GM18951 (cell line): ENCODE measurements around the gene YPEL1.
"Not testable (repeated sequence)": the region's sequence is repeated elsewhere in the genome, so short reads cannot be mapped to it uniquely, and the experiment has no call there.

Experiments used
- POLR2A ChIP-seq: IDR thresholded peaks from 4 replicates; pipeline ENCODE4 v1.6.1; 2011; ENCODE audit warnings: mild to moderate bottlenecking; ENCODE audit not compliant: insufficient read length, insufficient read depth; ENCODE audit errors: extremely low read depth
- in situ Hi-C: fragments of 300-500 bp; cut with MboI; formaldehyde crosslinking; loops from one replicate; pipeline ENCODE4 v1.12.0; 2022; ENCODE audit warnings: low sequenced_read_pairs, mixed read lengths, inconsistent platforms; ENCODE audit not compliant: unreplicated experiment

Gene YPEL1

DNA sequence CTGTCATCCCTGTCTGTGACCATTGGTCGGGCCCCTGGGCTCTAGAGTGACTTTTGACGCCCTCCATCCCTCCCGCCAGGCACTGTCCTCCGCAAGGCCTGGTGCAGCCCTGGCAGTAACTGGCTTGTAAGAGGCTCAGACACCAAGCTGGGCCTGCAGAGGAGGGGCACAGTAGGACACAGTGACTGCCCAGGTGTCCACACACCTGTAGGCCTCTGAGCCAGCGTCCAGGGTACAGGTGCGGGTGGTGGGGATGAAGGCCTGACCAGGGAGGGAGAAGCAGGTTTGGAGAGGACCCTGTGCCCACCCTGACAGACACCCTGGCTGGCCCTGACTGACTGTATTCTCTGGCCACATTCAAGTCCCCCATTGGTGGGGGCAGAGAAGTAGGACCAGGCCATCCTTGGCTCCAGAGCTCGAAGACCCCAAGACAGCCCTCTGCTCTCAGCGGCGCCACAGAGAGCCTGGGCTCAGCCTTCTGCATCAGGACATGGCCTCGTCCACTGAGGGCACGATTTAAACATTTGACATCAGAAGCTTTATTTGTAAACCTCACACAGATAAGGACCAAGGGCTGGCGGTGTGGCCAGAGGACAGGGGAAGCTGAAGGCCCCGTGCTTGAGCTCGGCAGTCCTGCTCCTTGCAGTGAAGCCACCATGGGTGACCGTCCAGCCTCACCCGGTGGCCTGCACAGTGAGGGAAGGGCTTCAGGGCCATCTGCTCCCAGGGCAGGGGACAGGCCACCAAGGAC, 38.4 kb downstream of the YPEL1 start:
- in situ Hi-C loops: no loop called here
- TF ChIP-seq POLR2A: no peak

DNA sequence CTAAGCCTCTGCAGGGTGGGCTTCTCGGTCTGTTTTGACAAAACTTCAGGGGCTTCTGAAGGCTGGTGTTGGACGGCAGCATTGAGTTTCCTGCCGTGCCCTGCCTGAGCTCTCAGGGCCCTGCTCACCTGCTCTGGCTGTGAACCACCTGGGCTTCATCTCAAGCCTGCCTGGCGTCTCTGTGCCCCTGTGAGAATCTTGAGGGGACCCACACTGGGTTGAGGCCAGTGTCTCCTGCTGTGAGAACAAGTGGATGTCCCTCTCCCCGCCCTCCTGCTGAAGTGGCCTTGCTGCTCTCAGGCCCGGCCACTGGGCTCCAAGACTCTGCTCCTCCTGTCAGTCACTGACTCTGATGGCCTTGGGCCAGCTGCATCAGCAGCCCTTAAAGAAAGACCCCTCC, 39.5 kb downstream of the YPEL1 start:
- TF ChIP-seq POLR2A: no peak
- in situ Hi-C loops: no loop called here

DNA sequence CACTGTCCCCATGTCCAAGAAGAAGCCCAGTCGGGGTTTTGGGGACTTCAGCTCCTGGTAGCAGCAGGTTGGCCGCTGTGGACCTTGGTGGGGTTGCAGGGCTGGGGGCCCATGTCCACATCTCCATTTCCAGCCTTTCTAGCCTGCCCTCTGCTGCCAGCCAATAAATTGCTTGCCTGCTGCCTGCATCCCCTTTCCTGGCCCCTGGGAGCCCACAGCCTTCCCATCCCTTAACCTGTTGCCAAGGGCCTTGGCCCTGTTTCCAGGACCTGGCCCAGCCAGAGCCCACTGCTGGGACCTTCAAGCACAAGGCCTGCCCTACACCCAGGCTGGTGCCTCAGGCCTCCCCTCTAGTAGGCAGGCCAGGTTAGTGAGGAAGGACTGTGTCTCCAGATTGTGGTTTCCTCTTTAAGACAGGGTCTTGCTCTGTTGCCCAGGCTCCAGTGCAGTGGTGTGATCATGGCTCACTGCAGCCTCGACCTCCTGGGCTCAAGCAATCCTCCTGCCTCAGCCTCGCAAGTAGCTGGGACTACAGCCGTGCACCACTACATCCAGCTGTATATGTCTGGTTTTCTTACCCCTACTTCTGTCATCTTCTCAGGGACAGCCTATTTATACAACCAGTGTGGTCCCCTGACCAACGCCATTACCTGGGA, 40.0 kb downstream of the YPEL1 start:
- in situ Hi-C loops: no loop called here
- no peak for TF ChIP-seq POLR2A

DNA sequence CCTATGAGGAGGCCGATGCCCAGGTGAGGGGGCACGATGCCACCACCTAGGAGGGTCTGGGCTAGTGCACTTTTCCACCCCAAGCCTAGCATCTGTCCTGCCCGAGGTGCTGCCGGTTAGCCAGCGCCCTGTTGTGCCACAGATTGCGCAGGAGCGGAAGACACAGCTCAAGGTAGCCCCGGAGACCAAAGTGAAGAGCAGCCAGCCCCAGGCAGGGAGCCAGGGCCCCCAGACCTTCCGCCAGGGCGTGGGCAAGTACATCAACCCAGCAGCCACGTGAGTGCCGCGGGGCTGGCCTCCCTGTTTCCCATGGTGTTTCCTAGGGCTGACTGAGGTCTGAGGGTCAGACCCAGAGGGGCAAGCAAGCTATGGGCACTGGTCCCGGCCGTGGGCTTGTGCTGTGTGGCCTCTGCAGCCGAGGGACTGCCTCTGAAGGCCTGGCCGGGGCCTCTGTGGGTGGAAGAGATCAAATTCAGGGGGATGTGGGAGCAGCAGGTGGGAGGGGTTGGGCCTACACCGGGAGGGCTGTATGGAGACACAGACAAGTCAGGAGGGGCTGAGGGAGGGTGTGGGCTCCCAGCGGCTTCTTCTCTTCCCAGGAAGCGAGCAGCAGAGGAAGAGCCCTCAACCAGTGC, 40.7 kb downstream of the YPEL1 start:
- in situ Hi-C loops: no loop called here

DNA sequence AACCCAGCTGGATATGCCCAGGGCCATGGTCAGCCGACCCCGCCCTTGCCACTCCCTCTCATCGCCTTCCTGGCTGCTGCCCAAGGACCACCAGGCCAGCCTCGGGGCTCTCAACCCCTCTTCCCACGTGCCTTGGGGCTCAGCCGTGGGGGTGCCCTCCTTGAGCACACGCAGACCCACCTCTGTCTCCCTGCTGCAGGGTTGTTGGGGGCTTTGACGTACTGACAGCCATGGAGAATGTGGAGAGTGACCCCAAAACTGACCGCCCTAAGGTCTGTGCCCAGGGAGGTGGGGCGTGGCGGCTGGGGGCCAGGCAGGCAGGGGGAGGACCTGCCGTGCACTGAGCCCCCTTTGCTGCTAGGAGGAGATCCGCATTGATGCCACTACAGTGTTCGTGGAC, 41.2 kb downstream of the YPEL1 start:
- TF ChIP-seq POLR2A: no peak
- in situ Hi-C loops: no loop called here

More for the DNA sequence above, 40.7 kb downstream of the YPEL1 start:
- no peak for TF ChIP-seq POLR2A

DNA sequence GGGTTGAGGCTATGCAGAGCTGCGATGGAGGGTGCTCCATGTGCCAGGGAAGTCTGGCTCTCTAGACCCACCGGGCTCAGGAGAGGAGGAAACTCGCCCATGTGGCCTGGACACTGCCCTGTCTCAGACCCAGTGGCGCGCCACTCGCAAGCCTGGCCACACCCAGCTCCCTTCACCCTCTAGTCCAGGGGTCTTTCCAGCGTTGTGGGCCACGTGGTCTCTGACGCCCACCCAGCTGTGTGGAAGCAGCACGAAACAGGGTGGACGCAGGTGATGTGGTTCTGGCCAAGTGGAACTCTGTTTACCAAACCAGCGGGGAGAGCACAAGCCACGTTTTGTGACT, 41.6 kb downstream of the YPEL1 start:
- TF ChIP-seq POLR2A: no peak
- in situ Hi-C loops: no loop called here

DNA sequence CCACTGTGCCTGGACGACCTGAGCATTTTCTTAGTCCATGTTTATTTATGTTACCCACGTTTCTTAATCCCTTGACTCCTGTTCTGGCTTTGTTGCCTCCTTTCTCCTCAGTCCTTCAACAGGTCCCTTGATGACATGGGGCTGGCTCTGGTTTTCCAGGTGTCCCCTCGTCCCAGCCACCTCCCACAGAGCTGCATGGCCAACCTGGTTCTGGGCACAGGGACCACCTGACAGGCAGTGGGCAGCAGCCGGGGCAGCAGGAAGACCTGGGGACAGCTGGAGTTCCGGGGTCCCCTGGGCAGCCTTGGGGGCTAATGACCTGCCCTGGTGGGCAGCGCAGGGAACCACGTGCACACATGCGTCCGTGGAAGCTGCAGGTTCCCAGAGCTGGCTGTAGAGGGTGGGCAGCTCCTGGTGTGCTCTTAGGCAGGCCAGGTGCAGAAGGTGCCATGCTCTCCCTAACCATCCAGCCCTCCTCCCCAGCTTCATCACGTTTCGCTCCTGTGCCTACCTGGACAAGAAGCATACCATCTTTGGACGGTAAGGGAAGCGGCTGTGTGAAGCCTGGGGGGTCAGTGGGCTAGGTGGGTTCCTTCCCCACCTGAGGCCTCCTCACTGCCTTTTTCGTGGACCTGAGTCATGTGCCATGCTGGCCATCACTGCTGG, 42.1 kb downstream of the YPEL1 start:
- TF ChIP-seq POLR2A: no peak
- in situ Hi-C loops: no loop called here

DNA sequence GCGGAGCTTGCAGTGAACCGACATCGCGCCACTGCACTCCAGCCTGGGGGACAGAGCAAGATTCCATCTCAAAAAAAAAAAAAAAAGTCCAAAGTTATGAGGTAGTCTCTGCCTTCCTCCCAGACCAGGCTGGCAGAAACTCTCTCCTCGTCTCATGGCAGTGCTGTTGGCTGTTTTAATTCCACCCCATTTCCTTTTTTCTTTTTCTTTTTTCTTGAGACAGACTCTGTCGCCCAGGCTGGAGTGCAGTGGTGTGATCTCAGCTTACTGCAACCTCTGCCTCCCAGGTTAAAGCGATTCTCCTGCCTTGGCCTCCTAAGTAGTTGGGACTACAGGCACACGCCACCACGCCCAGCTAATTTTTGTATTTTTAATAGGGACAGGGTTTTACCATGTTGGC, 42.7 kb downstream of the YPEL1 start:
- in situ Hi-C loops: not testable (repeated sequence)

DNA sequence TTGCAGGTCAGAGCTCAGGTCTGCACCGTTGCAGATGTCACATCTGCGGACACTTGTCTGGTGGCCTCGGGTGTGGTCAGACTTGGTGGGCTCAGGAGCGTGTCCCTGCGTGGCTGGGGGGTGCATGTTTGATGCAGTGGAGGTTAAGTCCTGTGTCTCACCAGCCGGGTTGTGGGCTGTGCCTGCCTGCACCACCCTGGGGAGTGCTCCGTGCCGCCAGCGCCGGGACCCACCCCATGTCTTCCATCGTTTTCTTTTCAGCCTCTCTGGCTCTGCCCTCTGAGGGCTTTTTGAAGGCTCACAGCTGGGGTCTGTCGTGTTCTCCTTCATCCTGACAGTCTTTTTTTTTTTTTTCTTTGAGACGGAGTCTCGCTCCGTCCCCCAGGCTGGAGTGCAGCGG, 43.8 kb downstream of the YPEL1 start:
- in situ Hi-C loops: no loop called here
- no peak for TF ChIP-seq POLR2A

DNA sequence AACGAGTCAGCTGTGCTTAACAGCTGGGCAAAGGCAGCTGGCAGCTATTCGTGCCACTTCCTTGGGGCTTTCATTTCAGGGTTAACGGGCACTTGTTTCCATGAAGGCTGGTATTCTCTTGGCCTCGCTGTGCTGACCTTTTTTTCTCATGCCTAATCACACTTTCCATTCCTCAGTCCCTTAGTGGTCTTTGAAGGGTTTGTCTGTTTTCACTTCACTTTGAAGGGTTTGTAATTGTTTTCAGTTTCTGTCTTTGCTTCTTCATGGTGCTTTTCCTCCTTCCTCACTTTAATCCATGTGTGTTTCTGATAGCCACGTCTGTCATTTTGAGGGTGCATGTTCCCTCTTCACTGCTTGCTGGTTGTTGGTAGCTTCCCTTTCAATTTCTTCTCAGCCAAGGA, 45.2 kb downstream of the YPEL1 start:
- in situ Hi-C loops: no loop called here
- TF ChIP-seq POLR2A: no peak

DNA sequence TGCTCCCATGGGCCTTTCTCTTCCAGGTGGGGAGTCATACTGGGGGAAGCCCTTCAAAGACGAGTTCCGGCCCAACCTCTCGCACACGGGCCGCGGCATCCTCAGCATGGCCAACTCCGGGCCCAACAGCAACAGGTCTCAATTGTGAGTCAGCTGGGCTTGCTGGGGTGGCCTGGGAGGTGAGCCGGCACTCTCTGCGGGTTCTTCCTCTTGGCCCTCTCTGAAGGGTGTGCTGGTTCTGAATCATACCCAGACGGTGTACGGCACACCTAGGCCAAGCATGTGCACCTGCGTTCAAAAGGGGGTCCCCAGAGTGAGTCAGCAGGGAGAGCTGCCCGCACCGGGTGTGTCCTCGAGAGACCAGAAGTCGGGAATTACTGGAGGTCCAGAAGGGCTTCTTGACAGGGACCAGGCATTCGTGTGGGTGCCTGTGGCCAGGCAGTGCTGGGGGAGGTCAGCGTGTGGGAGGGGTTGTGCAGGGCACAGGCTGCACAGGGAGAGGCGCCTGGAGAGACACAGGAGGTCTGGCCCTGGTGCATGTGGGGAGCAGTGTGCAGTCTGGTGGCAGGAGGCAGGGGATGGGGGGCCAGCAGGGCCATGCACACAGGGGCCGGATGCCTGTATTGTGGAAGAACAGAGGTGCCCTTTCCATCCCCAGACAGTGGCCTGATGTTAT, 46.8 kb downstream of the YPEL1 start:
- no peak for TF ChIP-seq POLR2A
- in situ Hi-C loops: no loop called here

DNA sequence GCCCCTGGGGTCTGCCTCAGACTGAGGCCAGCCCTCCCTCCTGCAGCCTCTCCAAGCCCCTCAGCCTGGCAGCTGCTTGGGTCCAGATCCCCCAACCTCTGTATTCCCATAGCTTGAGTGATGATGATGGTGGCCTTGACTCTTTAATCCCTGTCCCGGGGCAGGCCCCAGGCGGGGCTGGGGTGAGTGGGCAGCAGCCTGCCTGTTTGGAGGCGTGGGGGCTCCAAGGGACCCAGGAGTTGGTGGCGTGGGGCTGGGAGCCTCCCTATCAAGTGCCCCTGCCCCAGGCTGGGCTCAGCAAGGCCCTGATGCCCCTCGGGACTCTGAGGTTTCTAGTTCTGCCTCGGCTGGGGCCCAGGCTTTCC, 47.3 kb downstream of the YPEL1 start:
- in situ Hi-C loops: no loop called here
- TF ChIP-seq POLR2A: no peak

DNA sequence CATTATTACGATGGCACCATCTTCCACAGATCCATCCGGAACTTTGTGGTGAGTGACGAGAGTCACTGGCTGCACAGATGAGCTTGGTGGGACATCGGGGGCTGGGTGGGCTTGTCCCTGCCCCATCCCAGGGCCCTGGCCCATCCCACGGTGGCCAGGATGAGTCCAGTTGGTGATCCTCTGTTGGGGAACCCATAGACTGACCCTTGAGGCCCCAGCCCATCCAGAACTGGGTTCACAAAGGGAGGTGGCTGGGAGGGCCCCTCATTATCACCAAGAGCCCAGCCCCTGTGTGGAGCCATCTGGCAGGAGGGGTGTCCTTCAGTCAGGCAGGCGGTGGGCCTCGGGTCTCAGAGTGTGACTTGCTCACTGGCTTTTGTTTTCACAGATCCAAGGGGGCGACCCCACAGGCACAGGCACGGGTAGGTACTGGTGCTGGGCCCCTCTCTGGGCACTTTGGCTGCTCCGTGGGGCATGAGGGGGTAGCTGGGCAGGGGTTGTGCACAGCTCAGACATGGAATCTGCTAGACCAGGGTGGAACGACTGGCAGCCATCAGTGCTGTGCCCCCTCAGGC, 47.8 kb downstream of the YPEL1 start:
- in situ Hi-C loops: no loop called here
- TF ChIP-seq POLR2A: no peak
